HAP-1 (cell line): Measurements from ENCODE around the gene HMBS.
"Not testable (repeated sequence)": the region's sequence is repeated elsewhere in the genome, so short reads cannot be mapped to it uniquely, and the experiment has no call there.

ENCODE experiments used
- DNase-seq, 2 experiments: peaks; one replicate each; pipeline ENCODE4 v3.0.0-alpha.2; 2016 to 2020; ENCODE audit warnings: low spot score in 2 of 2
- H3K27me3 ChIP-seq: fragments of 250-450 bp; sonication (Bioruptor Pico); 2 replicates; pipeline ENCODE4 v1.5.1; 2020; ENCODE audit warnings: low read depth, mild to moderate bottlenecking, moderate library complexity
- H3K36me3 ChIP-seq: fragments of 250-450 bp; sonication (Bioruptor Pico); replicated peaks from 2 replicates; pipeline ENCODE4 v1.5.1; 2020; ENCODE audit warnings: mild to moderate bottlenecking
- H3K4me1 ChIP-seq: fragments of 250-450 bp; sonication (Bioruptor Pico); 2 replicates; pipeline ENCODE4 v1.5.1; 2020; ENCODE audit warnings: mild to moderate bottlenecking
- H3K4me3 ChIP-seq: fragments of 250-450 bp; sonication (Bioruptor Pico); 2 replicates; pipeline ENCODE4 v1.5.1; 2020; ENCODE audit warnings: mild to moderate bottlenecking, moderate library complexity
- H3K9me3 ChIP-seq: fragments of 250-450 bp; sonication (Bioruptor Pico); 2 replicates; pipeline ENCODE4 v1.5.1; 2020; ENCODE audit warnings: mild to moderate bottlenecking, moderate library complexity
- in situ Hi-C: fragments of 300-500 bp; cut with MboI; formaldehyde crosslinking; loops from 3 replicates; pipeline ENCODE4 v1.14.3; 2020; ENCODE audit warnings: low sequenced_read_pairs, inconsistent platforms, mixed read lengths

HMBS gene

GRCh38 chr11:119084663-119085436 is at the start of gene HMBS:
Gene HMBS, plus strand, starts transcription at chr11:119084881. Its CDS starts 153 bp downstream, at chr11:119085034.
- Histone ChIP-seq H3K36me3 (peaks cover 13% of the 10 kb centered on the region), H3K27me3 (no peaks in the 10 kb centered on the region), H3K9me3 (no peaks in the 10 kb centered on the region), H3K4me1 (peaks cover 10% of the 10 kb centered on the region), H3K4me3 (peak within 1 kb of the TSS; percentile 86)
- DNase-seq: peak; percentile 84 to 94
- in situ Hi-C loops: no loop called here

GRCh38 chr11:119038884-119039283 is 45.8 kb upstream of the HMBS start:
- Histone ChIP-seq H3K4me3 (no peak overlapping the region), H3K9me3 (no peaks in the 10 kb centered on the region), H3K27me3 (no peaks in the 10 kb centered on the region), H3K36me3 (no peaks in the 10 kb centered on the region), H3K4me1 (no peaks in the 10 kb centered on the region)
- DNase-seq: no peak
- in situ Hi-C loops: no loop called here

GRCh38 chr11:119039471-119039870 is 45.2 kb upstream of the HMBS start:
- H3K4me1 ChIP-seq, H3K27me3 ChIP-seq, in situ Hi-C loops, H3K9me3 ChIP-seq, DNase-seq, H3K4me3 ChIP-seq, H3K36me3 ChIP-seq: not testable (repeated sequence)

GRCh38 chr11:119041821-119042514 is 42.7 kb upstream of the HMBS start:
- no peak overlapping the region for H3K4me3 ChIP-seq
- no peaks in the 10 kb centered on the region for H3K4me1 ChIP-seq
- H3K36me3 ChIP-seq: peaks cover 19% of the 10 kb centered on the region
- DNase-seq: no peak
- no peaks in the 10 kb centered on the region for H3K9me3 ChIP-seq
- in situ Hi-C loops: no loop called here
- no peaks in the 10 kb centered on the region for H3K27me3 ChIP-seq

GRCh38 chr11:119042927-119043326 is 41.8 kb upstream of the HMBS start:
- H3K4me3 ChIP-seq: no peak overlapping the region
- H3K4me1 ChIP-seq: no peaks in the 10 kb centered on the region
- in situ Hi-C loops: no loop called here
- peaks cover 29% of the 10 kb centered on the region for H3K36me3 ChIP-seq
- no peaks in the 10 kb centered on the region for H3K27me3 ChIP-seq
- H3K9me3 ChIP-seq: no peaks in the 10 kb centered on the region
- no peak for DNase-seq

GRCh38 chr11:119044708-119045107 is 40.0 kb upstream of the HMBS start:
- H3K36me3 ChIP-seq: peaks cover 47% of the 10 kb centered on the region
- H3K4me3 ChIP-seq: no peak overlapping the region
- DNase-seq: no peak
- no peaks in the 10 kb centered on the region for H3K27me3 ChIP-seq
- in situ Hi-C loops: no loop called here
- no peaks in the 10 kb centered on the region for H3K9me3 ChIP-seq
- no peaks in the 10 kb centered on the region for H3K4me1 ChIP-seq

- Histone ChIP-seq H3K9me3 (no peaks in the 10 kb centered on the region), H3K4me1 (no peaks in the 10 kb centered on the region), H3K36me3 (peaks cover 57% of the 10 kb centered on the region), H3K4me3 (no peak overlapping the region), H3K27me3 (no peaks in the 10 kb centered on the region)
- no peak for DNase-seq
- in situ Hi-C loops: no loop called here
These were observed 38.2 kb upstream of the HMBS start for GRCh38 chr11:119046489-119046888.

- no peak for DNase-seq
- H3K36me3 ChIP-seq: peaks cover 64% of the 10 kb centered on the region
- no peaks in the 10 kb centered on the region for H3K27me3 ChIP-seq
- no peaks in the 10 kb centered on the region for H3K4me1 ChIP-seq
- no peak overlapping the region for H3K4me3 ChIP-seq
- in situ Hi-C loops: no loop called here
- H3K9me3 ChIP-seq: no peaks in the 10 kb centered on the region
These were observed 37.5 kb upstream of the HMBS start for GRCh38 chr11:119047205-119047604.

GRCh38 chr11:119048644-119049043 is 36.0 kb upstream of the HMBS start:
- in situ Hi-C loops: no loop called here
- DNase-seq: no peak
- Histone ChIP-seq H3K4me1 (no peaks in the 10 kb centered on the region), H3K9me3 (no peaks in the 10 kb centered on the region), H3K36me3 (peaks cover 78% of the 10 kb centered on the region), H3K4me3 (no peak overlapping the region), H3K27me3 (no peaks in the 10 kb centered on the region)

GRCh38 chr11:119049081-119049480 is 35.6 kb upstream of the HMBS start:
- Histone ChIP-seq H3K4me1 (no peaks in the 10 kb centered on the region), H3K36me3 (peaks cover 82% of the 10 kb centered on the region), H3K9me3 (no peaks in the 10 kb centered on the region), H3K4me3 (no peak overlapping the region), H3K27me3 (no peaks in the 10 kb centered on the region)
- DNase-seq: no peak
- in situ Hi-C loops: no loop called here

- no peak for DNase-seq
- no peaks in the 10 kb centered on the region for H3K9me3 ChIP-seq
- no peak overlapping the region for H3K4me3 ChIP-seq
- H3K4me1 ChIP-seq: peaks cover 10% of the 10 kb centered on the region
- no peaks in the 10 kb centered on the region for H3K27me3 ChIP-seq
- in situ Hi-C loops: no loop called here
- peaks cover 84% of the 10 kb centered on the region for H3K36me3 ChIP-seq
These were observed 33.1 kb upstream of the HMBS start for GRCh38 chr11:119051440-119052162.

GRCh38 chr11:119052163-119052814 is 32.4 kb upstream of the HMBS start:
- H3K36me3 ChIP-seq: peaks cover 77% of the 10 kb centered on the region

GRCh38 chr11:119054418-119054817 is 30.3 kb upstream of the HMBS start:
- in situ Hi-C loops: no loop called here
- H3K36me3 ChIP-seq: peaks cover 56% of the 10 kb centered on the region
- DNase-seq: no peak
- H3K4me1 ChIP-seq: peaks cover 14% of the 10 kb centered on the region
- H3K27me3 ChIP-seq: no peaks in the 10 kb centered on the region
- no peak overlapping the region for H3K4me3 ChIP-seq
- no peaks in the 10 kb centered on the region for H3K9me3 ChIP-seq

More at GRCh38 chr11:119052163-119052814, 32.4 kb upstream of the HMBS start:
- no peaks in the 10 kb centered on the region for H3K27me3 ChIP-seq
- H3K9me3 ChIP-seq: no peaks in the 10 kb centered on the region
- peaks cover 10% of the 10 kb centered on the region for H3K4me1 ChIP-seq
- DNase-seq: no peak
- no peak overlapping the region for H3K4me3 ChIP-seq
- in situ Hi-C loops: no loop called here
